Rectal smooth muscle tissue (tissue), 1 donor: Measurements from ENCODE around the gene CLPTM1L.

Source experiments
- H3K27ac ChIP-seq: one replicate; pipeline ENCODE4 v1.7.0; 2013; ENCODE audit warnings: low read depth, low read length, inconsistent platforms
- H3K27me3 ChIP-seq: one replicate; pipeline ENCODE4 v1.7.0; 2013; ENCODE audit warnings: low read length; ENCODE audit not compliant: control insufficient read depth, insufficient read depth
- H3K36me3 ChIP-seq: one replicate; pipeline ENCODE4 v1.7.0; 2013; ENCODE audit warnings: low read length; ENCODE audit not compliant: control insufficient read depth, insufficient read depth
- H3K4me1 ChIP-seq: one replicate; pipeline ENCODE4 v1.7.0; 2013; ENCODE audit warnings: low read length; ENCODE audit not compliant: control insufficient read depth, insufficient read depth
- H3K4me3 ChIP-seq: one replicate; pipeline ENCODE4 v1.7.0; 2013; ENCODE audit warnings: low read length
- H3K9ac ChIP-seq: one replicate; pipeline ENCODE4 v1.7.0; 2013; ENCODE audit warnings: low read length

CLPTM1L gene

DNA sequence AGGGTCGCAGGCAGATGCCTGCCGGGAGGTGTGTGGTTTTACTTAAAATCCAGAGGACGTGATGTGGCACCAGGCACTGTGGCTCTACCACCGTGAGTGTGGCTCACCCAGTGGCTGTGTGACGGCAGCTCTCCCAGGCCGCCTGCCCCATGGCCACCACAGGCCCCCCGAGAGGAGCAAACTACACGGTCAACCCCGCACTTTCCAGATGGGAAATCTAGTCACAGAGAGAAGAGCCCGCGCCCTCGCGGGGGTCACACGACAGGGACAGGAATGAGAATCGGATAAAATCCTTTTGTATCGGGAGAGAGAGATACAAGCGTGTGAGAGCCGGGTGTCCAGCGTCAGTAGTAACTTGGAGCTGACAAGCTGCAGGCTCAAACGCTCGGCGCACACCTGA is 74.5 kb downstream of the CLPTM1L start:
- Histone ChIP-seq H3K9ac (no peak overlapping the region), H3K27me3 (no peaks in the 10 kb centered on the region), H3K27ac (no peak overlapping the region), H3K36me3 (no peaks in the 10 kb centered on the region), H3K4me1 (no peaks in the 10 kb centered on the region), H3K4me3 (no peak overlapping the region)

DNA sequence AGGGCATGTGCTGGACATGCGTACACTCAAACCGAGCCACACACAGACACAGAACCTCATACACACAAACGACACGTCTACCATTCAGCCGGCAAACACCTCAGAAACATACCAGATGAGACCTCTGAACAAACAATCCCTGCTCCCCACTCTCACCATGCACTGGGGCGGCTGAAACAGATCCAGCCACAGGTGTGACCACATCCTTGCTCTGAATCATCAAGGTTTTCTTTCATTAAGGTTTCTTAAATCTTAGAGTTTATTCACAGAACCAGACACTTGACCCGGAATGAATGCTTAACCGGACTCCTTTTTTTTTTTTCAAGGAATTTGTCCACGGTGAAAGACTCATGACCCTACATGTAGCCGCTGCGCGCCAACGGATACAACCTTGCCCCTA is 76.2 kb downstream of the CLPTM1L start:
- no peak overlapping the region for H3K27ac ChIP-seq

DNA sequence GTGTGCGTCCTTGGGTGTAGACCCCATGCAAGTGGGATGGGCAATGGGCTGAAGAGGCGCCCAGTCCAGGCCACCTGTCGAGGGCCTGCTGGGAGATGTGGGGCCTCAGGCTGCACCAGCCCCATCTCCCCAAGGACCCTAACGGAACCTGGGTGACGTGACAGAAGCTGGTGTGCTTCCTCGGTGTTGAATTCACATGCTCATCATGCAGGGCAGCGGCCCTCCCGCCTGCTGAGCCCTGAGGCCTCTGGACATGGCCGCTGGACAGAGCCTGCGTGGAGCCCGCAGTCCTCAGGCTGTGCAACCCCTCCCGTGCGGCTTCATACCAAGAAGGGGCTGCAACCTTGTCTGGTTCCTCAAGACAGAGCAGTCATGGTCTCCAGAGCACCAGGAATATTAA is 76.8 kb downstream of the CLPTM1L start:
- no peak overlapping the region for H3K27ac ChIP-seq
- no peak overlapping the region for H3K9ac ChIP-seq
- H3K27me3 ChIP-seq, result no peaks in the 10 kb centered on the region
- no peak overlapping the region for H3K4me3 ChIP-seq
- no peaks in the 10 kb centered on the region for H3K4me1 ChIP-seq
- H3K36me3 ChIP-seq, result no peaks in the 10 kb centered on the region

More for the DNA sequence above, 76.2 kb downstream of the CLPTM1L start:
- Histone ChIP-seq H3K4me3 (no peak overlapping the region), H3K27me3 (no peaks in the 10 kb centered on the region), H3K4me1 (no peaks in the 10 kb centered on the region), H3K9ac (no peak overlapping the region), H3K36me3 (no peaks in the 10 kb centered on the region)
